NCI-H2196 treated with DMSO at 0.1 percent for 48 hours (cell line): ENCODE results near the gene FYN.

Experiments
- DNase-seq: peaks from one replicate; lab custom pipeline; 2025; ENCODE audit not compliant: unreplicated experiment; lab: John Stamatoyannopoulos, UW

The FYN gene

GRCh38 chr6:111610548-111611172 is 262.6 kb downstream of the FYN start:
- no peak for DNase-seq
